Activated T-cell treated with anti-CD3 and anti-CD28 coated beads, Interleukin-2, amount 50 U/mL, for 1 hour (primary cell): Measurements from ENCODE around the gene INPP5A.
"Not testable (repeated sequence)": the region's sequence is repeated elsewhere in the genome, so short reads cannot be mapped to it uniquely, and the experiment has no call there.

Experiments
- DNase-seq: peaks from one replicate; pipeline ENCODE4 v3.0.0-alpha.2; 2020

INPP5A gene

GRCh38 chr10:132811891-132812481 lies 274.4 kb downstream of the INPP5A start:
- no peak for DNase-seq

- no peak for DNase-seq
These were observed 274.9 kb downstream of the INPP5A start for GRCh38 chr10:132812520-132812919.

GRCh38 chr10:132813001-132813401 lies 275.4 kb downstream of the INPP5A start:
- no peak for DNase-seq

DNA sequence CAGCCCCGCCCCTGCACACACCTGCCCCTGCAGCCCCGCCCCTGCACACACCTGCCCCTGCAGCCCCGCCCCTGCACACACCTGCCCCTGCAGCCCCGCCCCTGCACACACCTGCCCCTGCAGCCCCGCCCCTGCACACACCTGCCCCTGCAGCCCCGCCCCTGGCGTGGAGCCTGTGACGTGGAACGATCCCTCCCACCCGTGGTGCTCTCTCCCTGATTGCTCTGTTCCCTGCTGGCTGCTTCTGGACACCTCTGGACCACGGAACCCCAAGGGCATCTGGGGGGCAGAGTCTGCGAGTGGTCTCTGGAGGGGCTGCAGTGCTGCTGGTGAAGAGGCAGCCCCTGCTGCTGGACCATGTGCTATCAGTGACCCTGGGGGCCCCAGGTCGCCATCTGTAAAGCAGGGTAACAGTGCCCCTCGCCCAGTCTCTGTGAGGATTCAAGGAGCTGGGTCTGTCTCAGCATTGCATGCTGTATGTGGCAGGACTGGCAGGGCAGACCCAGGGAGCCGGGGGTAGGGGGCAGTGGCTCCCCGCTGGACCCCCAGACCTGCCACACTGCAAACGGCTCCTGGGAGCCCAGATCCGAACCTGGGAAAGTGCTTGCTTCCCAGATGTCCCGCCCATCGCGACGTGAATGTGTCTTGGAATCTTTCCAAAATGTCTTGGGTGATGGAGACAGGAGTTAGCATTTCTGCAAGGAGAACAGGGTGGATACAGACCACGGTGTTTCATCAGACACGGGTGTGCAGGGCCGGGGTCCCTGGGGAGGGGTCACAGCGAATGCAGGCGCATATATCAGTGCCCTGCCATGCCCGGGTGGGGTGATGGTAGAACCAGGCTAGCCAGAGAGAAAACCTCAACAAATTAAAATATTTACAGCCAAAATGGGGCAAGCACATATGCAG lies 276.2 kb downstream of the INPP5A start:
- no peak for DNase-seq

GRCh38 chr10:132814469-132814856 lies 276.9 kb downstream of the INPP5A start:
- no peak for DNase-seq

- DNase-seq = no peak
These were observed 277.7 kb downstream of the INPP5A start for GRCh38 chr10:132815168-132815857.

GRCh38 chr10:132816718-132817117 lies 279.1 kb downstream of the INPP5A start:
- no peak for DNase-seq

DNA sequence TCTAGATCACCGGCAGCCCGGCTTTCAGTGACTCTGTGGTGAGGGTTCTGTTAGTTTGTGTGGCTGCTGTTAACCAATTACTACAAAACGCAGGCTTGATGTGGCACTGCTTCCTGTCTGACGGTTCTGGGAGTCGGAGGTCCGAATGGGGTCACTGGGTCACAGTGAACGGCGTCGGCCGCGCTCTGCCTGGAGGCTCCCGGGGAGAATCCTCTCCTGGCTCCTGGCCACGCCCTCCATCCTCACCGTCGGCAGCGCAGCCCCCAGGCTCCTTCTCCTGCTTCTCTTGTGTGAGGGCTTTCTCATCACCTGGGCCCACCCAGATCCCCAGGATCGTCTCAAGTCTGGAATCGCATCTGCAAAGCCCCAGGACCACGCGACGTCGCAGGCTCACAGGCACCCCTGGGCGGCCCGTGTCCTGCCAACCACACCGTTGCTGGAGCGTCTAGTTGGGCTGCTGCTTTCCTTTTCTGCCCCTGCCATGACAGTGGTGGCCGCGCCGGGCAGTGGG lies 280.2 kb downstream of the INPP5A start:
- DNase-seq = no peak

DNA sequence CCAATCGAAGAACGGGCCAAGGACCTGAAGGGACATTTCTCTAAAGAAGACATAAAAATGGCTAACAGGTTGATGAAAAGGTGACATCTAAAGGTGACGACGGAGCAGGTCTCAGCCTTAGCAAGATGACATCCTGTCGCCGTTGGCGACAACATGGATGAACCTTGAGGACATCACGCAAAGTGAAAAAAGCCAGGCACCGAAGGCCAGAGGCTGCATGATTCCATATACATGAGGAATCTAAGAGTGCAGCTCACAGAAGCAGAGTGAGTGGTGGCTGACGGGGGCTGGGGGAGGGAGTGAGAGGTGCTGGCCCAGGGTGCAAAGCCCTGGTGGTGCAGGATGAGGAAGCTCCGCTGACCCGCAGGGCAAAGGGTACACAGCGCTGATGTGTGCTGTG lies 282.5 kb downstream of the INPP5A start:
- DNase-seq = no peak

DNA sequence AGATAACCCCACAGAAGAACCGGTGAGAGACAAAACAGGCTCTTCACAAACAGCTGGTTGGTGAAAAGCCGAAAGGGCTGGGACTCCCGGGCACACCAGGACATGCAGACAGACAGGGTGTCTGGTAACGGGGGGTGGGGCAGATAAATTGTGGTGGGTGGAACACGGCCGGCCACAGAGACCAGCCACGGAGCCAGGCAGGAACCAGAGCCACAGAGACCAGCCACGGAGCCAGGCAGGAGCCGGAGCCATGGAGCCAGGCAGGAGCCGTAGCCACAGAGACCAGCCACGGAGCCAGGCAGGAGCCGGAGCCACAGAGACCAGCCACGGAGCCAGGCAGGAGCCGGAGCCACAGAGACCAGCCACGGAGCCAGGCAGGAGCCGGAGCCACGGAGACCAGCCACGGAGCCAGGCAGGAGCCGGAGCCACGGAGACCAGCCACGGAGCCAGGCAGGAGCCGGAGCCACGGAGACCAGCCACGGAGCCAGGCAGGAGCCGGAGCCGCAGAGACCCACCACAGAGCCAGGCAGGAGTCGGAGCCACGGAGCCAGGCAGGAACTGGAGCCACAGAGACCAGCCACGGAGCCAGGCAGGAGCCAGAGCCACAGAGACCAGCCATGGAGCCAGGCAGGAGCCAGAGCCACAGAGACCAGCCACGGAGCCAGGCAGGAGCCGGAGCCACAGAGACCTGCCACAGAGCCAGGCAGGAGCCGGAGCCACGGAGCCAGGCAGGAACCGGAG lies 288.4 kb downstream of the INPP5A start:
- DNase-seq = not testable (repeated sequence)

DNA sequence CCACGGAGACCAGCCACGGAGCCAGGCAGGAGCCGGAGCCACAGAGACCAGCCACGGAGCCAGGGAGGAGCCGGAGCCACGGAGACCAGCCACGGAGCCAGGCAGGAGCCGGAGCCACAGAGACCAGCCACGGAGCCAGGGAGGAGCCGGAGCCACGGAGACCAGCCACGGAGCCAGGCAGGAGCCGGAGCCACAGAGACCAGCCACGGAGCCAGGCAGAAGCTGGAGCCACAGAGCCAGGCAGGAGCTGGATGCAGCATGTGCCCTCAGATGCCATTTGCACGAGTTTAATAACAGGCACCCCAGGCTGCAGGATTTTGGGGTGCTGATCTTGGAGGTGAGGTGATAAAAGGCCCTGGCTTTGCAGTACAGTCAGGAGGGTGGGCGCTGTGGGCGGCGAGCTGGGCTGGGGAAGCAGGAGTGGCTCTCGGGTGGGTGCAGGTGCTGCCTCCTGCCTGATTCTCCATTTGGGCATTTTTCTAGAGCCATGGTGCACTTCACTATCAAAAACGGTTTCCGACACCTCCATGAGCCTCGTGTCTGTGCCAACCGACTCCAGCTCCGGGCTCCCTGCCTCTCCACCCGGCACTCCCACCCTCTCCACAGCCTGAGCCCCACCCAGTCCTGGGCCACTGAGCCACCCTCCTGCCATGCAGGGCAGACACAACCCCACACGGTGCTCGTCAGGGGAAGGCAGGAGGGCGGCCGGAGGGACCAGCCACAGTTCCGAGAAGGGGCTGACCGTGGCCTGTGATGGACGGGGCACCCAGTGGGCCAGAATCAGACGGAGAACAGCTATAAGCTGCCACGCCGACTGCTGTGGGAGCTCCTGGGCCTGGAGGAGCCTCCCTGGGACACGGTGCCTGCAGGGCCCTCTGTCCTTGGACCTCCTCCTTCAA lies 289.2 kb downstream of the INPP5A start:
- no peak for DNase-seq

- DNase-seq = no peak
These were observed 289.8 kb downstream of the INPP5A start for GRCh38 chr10:132827423-132827789.

- DNase-seq = no peak
These were observed 290.4 kb downstream of the INPP5A start for GRCh38 chr10:132827861-132828539.

- no peak for DNase-seq
These were observed 291.1 kb downstream of the INPP5A start for GRCh38 chr10:132828681-132829080.

GRCh38 chr10:132829403-132829802 lies 291.8 kb downstream of the INPP5A start:
- DNase-seq = no peak

DNA sequence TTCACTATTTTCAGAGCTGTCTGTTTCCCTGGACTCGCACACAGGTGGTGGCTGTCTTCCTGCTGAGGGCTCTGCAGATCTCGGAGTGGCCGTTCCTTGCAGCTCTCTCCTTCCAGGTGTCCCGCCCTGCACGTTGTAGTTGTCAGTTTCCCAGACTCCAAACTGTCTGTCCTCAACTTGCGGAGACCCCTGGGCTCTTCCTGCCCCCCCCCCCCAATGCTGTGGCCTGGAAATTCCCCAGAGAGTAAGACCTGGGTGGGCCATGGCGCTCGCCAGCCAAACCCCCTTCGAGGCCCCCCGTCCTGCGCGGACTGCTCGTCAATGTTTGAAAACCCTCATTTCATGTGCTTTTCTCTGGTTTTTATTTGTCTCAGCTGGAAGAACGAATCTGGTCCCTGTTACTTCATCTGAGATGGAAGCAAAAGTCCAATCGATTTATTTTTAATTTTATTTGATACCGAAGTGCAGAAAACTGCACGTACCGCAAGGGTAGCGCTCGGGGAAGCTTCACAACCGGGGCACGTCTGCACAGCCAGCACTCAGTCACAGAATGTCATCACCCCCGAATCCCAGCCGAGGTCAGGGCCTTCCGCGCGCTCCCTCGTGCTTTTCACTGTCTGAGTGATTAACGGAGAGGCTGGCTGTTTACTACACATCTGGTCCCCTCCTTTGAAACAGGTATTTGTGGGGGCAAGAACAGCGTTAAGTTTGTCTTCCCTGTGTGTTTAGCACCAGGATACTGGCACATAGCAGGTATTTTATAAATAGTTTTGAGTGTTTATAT lies 294.8 kb downstream of the INPP5A start:
- DNase-seq = no peak
